ENCODE data around the gene PARM1.

DNA sequence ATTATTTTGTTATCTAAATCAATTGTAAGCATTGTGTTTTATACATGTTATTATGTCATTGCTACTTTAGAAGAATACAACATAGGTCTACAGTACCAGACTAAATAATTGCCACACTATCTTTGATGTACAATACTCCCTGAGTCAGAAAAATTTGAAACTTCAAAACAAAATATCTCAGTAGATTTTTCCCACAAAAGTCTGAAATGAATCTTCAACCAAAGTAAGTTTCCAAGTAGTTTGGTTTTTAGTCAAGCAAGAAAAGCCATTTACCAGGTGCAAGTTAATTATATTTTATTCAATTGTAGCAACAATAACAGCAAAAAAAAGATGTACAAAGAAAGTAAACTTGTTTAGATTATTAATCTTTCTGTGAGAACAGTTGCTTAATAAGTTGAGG, 11.4 kb upstream of the PARM1 start:
- no peak for TF ChIP-seq CTCF (IDR thresholded peaks at IDR 0.05)
- TF ChIP-seq POLR2AphosphoS5 (IDR thresholded peaks at IDR 0.05) = no peak
- no peak for TF ChIP-seq POLR2A (IDR thresholded peaks at IDR 0.05)
- no peak for TF ChIP-seq EP300 (IDR thresholded peaks at IDR 0.05)
